Caco-2 (cell line): ENCODE measurements around the gene KRT73. TPM values are rescaled to one million over a fixed set of nuclear protein-coding genes. Genes with fewer than 3 reads are reported as not detected.

ENCODE experiments used
- BruUV-seq: library from RNA; stranded (reverse); fragments of 400-500 nt; replicated peaks from 2 replicates; lab custom pipeline; 2021; lab: Mats Ljungman, UMichigan
- CTCF ChIA-PET: fragments of 300-600 bp; sonication (Branson Sonifier 250); formaldehyde crosslinking; loops from one replicate; lab custom pipeline; 2022; ENCODE audit warnings: antibody characterized with exemption; lab: Charles Lee
- POLR2A ChIA-PET: fragments of 300-600 bp; sonication (Branson Sonifier 250); formaldehyde crosslinking; loops from one replicate; lab custom pipeline; 2022; ENCODE audit warnings: antibody characterized with exemption; lab: Charles Lee
- DNase-seq, 2 experiments: peaks; one replicate each; pipeline versions ENCODE4 v3.0.0 to v3.0.0-alpha.2; 2020 to 2022
- H3K27me3 ChIP-seq: replicated peaks from 2 replicates; pipeline ENCODE4 v1.6.0; 2011; ENCODE audit warnings: low read length; ENCODE audit not compliant: control insufficient read depth, insufficient read depth
- H3K36me3 ChIP-seq: 2 replicates; pipeline ENCODE4 v1.5.1; 2011; ENCODE audit warnings: low read length; ENCODE audit not compliant: control insufficient read depth, insufficient read depth
- H3K4me1 ChIP-seq: fragments of 250-450 bp; sonication (Bioruptor Pico); 2 replicates; pipeline ENCODE4 v1.5.1; 2020; ENCODE audit warnings: mild to moderate bottlenecking
- H3K4me3 ChIP-seq: 2 replicates; pipeline ENCODE4 v1.5.1; 2011; ENCODE audit warnings: low read depth, mild to moderate bottlenecking, control low read depth, low read length
- H3K9me3 ChIP-seq: fragments of 250-450 bp; sonication (Bioruptor Pico); 2 replicates; pipeline ENCODE4 v1.5.1; 2020; ENCODE audit warnings: mild to moderate bottlenecking, moderate library complexity
- H3K27ac Mint-ChIP-seq: one replicate; pipeline ENCODE4 v1.8.0; 2022; ENCODE audit warnings: mixed read lengths; ENCODE audit not compliant: unreplicated experiment
- H3K27me3 Mint-ChIP-seq: one replicate; pipeline ENCODE4 v1.8.0; 2022; ENCODE audit warnings: mixed read lengths; ENCODE audit not compliant: insufficient read depth, unreplicated experiment
- H3K36me3 Mint-ChIP-seq: one replicate; pipeline ENCODE4 v1.8.0; 2022; ENCODE audit warnings: mild to moderate bottlenecking, mixed read lengths; ENCODE audit not compliant: insufficient read depth, unreplicated experiment
- H3K4me1 Mint-ChIP-seq: one replicate; pipeline ENCODE4 v1.8.0; 2022; ENCODE audit warnings: low read depth, mixed read lengths; ENCODE audit not compliant: unreplicated experiment
- H3K4me3 Mint-ChIP-seq: one replicate; pipeline ENCODE4 v1.8.0; 2022; ENCODE audit warnings: mild to moderate bottlenecking, moderate library complexity, mixed read lengths; ENCODE audit not compliant: unreplicated experiment
- H3K9me3 Mint-ChIP-seq: one replicate; pipeline ENCODE4 v1.8.0; 2022; ENCODE audit warnings: mixed read lengths; ENCODE audit not compliant: unreplicated experiment
- intact Hi-C: fragments of 100-400 bp; cut with micrococcal nuclease; formaldehyde crosslinking; loops from one replicate; pipeline ENCODE4 v1.10.0; 2022; ENCODE audit not compliant: unreplicated experiment
- total RNA-seq: library from RNA; stranded (reverse); gene quantifications from 2 replicates; pipeline ENCODE4 v1.2.3, GENCODE V29; 2022
- TF ChIP-seq, protein P1 (sequence below), 2 experiments: fragments of 200-600 bp in 1 of 2; IDR thresholded peaks; 1 replicate in 1 of 2; 2 replicates in 1 of 2; pipeline versions ENCODE4 v1.5.1 to v1.8.0; 2011 to 2022; ENCODE audit warnings: antibody characterized with exemption in 1 of 2, control low read depth in 1 of 2, inconsistent platforms in 1 of 2, low read depth in 1 of 2, low read length in 1 of 2, mild to moderate bottlenecking in 1 of 2, moderate library complexity in 1 of 2; ENCODE audit not compliant: insufficient read depth in 1 of 2, severe bottlenecking in 1 of 2, unreplicated experiment in 1 of 2

The KRT73 gene
- total RNA-seq, 1 experiment from 2014 or later: not detected

DNA sequence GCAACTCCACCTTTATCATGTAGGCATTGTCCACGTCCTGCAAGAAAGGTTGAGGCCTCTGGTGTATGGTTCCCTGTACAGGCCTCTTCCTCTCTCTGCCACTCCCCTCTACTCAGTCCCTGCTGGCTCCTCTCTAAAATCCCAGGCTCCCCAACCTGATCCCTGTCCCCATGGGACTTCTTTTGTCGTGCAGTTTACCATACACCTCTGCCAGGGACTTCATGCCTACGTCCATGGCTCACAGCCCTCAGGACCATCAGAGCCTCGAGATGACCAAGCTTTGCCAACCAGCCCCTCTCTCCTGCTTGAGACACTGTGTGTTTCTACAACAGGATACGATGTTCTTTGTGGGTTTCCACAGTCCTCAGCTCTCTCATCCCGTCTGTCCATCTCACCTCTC lies 30.7 kb upstream of the KRT73 start:
- H3K4me3 Mint-ChIP-seq: no peak overlapping the region
- DNase-seq: no peak
- no peak overlapping the region for H3K4me3 ChIP-seq
- no peaks in the 10 kb centered on the region for H3K9me3 ChIP-seq
- TF ChIP-seq, protein P1, sequence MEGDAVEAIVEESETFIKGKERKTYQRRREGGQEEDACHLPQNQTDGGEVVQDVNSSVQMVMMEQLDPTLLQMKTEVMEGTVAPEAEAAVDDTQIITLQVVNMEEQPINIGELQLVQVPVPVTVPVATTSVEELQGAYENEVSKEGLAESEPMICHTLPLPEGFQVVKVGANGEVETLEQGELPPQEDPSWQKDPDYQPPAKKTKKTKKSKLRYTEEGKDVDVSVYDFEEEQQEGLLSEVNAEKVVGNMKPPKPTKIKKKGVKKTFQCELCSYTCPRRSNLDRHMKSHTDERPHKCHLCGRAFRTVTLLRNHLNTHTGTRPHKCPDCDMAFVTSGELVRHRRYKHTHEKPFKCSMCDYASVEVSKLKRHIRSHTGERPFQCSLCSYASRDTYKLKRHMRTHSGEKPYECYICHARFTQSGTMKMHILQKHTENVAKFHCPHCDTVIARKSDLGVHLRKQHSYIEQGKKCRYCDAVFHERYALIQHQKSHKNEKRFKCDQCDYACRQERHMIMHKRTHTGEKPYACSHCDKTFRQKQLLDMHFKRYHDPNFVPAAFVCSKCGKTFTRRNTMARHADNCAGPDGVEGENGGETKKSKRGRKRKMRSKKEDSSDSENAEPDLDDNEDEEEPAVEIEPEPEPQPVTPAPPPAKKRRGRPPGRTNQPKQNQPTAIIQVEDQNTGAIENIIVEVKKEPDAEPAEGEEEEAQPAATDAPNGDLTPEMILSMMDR (IDR thresholded peaks at IDR 0.05; ENCODE audit: insufficient read depth in 1 of 2, low read depth in 1 of 2, low read length in 1 of 2, severe bottlenecking in 1 of 2, unreplicated experiment in 1 of 2): no peak
- H3K9me3 Mint-ChIP-seq: no peaks in the 10 kb centered on the region
- H3K4me1 Mint-ChIP-seq: no peaks in the 10 kb centered on the region
- no peaks in the 10 kb centered on the region; the same call in 1 of the 2 replicates for H3K27me3 ChIP-seq
- peaks cover 26% of the 10 kb centered on the region for H3K27me3 Mint-ChIP-seq
- no peaks in the 10 kb centered on the region for H3K4me1 ChIP-seq
- no peak overlapping the region for H3K27ac Mint-ChIP-seq
- ChIA-PET CTCF (no interaction called here), POLR2A (no interaction called here)
- intact Hi-C loops: no loop called here
- no peaks in the 10 kb centered on the region for H3K36me3 Mint-ChIP-seq
- H3K36me3 ChIP-seq: no peaks in the 10 kb centered on the region
- BruUV-seq: no TSS peak

GRCh38 chr12:52648012-52648550 lies 29.7 kb upstream of the KRT73 start:
- no peaks in the 10 kb centered on the region for H3K9me3 ChIP-seq
- Mint-ChIP-seq H3K4me1 (no peaks in the 10 kb centered on the region), H3K36me3 (no peaks in the 10 kb centered on the region), H3K4me3 (no peak overlapping the region), H3K27me3 (peaks cover 30% of the 10 kb centered on the region), H3K27ac (no peak overlapping the region), H3K9me3 (no peaks in the 10 kb centered on the region)
- TF ChIP-seq, protein P1 (IDR thresholded peaks at IDR 0.05; ENCODE audit: insufficient read depth in 1 of 2, low read depth in 1 of 2, low read length in 1 of 2, severe bottlenecking in 1 of 2, unreplicated experiment in 1 of 2): no peak
- intact Hi-C loops: no loop called here
- DNase-seq: no peak
- ChIA-PET POLR2A (no interaction called here), CTCF (no interaction called here)
- no peaks in the 10 kb centered on the region for H3K36me3 ChIP-seq
- no peaks in the 10 kb centered on the region for H3K4me1 ChIP-seq
- no peak overlapping the region for H3K4me3 ChIP-seq
- BruUV-seq: no TSS peak
- no peaks in the 10 kb centered on the region; the same call in 1 of the 2 replicates for H3K27me3 ChIP-seq

DNA sequence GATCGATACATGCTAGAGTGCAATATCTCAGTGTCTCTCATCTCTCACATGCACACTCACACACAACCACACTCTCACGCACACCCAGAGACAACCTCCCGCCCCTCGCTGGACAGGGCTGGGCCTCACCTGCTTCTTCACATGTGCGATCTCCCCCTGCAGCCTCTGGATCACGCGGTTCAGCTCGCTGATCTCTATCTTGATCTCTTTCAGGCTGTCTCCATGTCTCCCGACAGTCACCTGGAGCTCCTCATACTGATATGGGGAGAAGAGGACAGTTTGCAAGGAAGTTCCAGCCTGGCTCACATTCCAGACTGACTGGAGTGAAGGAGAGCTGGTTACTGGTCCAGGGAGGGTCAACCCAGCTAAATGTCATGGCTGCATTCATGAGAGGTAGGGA lies 29.2 kb upstream of the KRT73 start:
- Mint-ChIP-seq H3K27ac (no peak overlapping the region), H3K36me3 (no peaks in the 10 kb centered on the region), H3K9me3 (no peaks in the 10 kb centered on the region), H3K4me1 (no peaks in the 10 kb centered on the region), H3K4me3 (no peak overlapping the region), H3K27me3 (peaks cover 31% of the 10 kb centered on the region)
- Histone ChIP-seq H3K36me3 (no peaks in the 10 kb centered on the region), H3K27me3 (no peaks in the 10 kb centered on the region; the same call in 1 of the 2 replicates), H3K9me3 (no peaks in the 10 kb centered on the region), H3K4me1 (no peaks in the 10 kb centered on the region), H3K4me3 (no peak overlapping the region)
- intact Hi-C loops: no loop called here
- POLR2A ChIA-PET: no interaction called here
- no TSS peak for BruUV-seq
- CTCF ChIA-PET: interaction anchor here (0.7 kb wide), 1 partner anchor 152 kb away, joined by 3 read pairs; no protein-coding TSS in a partner anchor
- DNase-seq: no peak
- TF ChIP-seq, protein P1 (IDR thresholded peaks at IDR 0.05; ENCODE audit: insufficient read depth in 1 of 2, low read depth in 1 of 2, low read length in 1 of 2, severe bottlenecking in 1 of 2, unreplicated experiment in 1 of 2): no peak
